Tibial nerve (tissue), 3 donors: ENCODE data around the gene RAB11FIP2.

ENCODE experiments used
- POLR2A ChIP-seq, 2 donors: fragments of 450-650 bp; IDR thresholded peaks; one replicate each; pipeline ENCODE4 v1.6.1; 2017; ENCODE audit warnings: antibody characterized with exemption in 2 of 2, mild to moderate bottlenecking in 2 of 2, moderate library complexity in 2 of 2
- TF ChIP-seq, protein P1 (sequence below), 5 experiments: fragments of 200-600 bp in 3 of 5; fragments of 450-650 bp in 2 of 5; sonication (generic) in 3 of 5; IDR thresholded peaks; one replicate each; pipeline ENCODE4 v1.5.1; 2016 to 2019; ENCODE audit warnings: antibody characterized with exemption in 5 of 5, mild to moderate bottlenecking in 3 of 5, moderate library complexity in 2 of 5

DNA sequence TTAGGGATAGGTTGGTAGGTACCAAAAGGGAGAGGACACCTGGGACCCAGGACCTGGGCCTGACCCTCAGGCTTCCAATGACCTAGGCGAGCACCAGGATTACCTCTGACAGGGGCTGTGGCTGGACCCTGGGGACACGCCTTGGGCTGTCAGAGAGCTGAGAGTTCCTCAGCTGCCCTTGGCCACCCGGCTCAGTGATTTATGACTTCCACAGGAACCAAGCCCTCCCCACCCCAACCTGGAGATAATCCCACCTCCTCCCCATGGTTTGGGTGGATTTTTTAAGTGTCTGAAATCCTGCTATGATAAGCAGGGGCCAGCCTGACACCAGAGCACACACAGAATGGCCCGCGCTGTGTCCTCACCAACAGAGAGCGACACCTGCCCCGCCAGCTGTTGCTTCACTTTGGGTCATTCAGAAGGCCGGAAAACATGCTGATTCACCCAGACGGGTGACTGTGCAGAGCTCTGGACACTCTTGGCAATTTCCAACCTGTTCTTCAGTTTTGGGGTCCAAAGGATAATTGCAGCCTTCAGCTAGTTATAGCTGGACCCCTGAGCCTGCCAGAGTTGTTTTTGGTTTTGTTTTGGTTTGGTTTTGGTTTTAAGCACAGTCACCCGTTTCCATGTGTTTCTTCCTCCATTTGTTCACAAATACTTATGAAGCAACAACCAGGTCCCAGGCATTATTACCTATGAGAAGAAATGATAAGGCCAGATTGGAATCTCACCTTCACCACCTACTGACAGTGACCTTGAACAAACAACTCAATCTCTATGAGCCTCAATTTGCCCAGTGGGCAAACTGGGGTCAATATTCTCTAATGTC lies 78.2 kb downstream of the RAB11FIP2 start:
- TF ChIP-seq, protein P1, sequence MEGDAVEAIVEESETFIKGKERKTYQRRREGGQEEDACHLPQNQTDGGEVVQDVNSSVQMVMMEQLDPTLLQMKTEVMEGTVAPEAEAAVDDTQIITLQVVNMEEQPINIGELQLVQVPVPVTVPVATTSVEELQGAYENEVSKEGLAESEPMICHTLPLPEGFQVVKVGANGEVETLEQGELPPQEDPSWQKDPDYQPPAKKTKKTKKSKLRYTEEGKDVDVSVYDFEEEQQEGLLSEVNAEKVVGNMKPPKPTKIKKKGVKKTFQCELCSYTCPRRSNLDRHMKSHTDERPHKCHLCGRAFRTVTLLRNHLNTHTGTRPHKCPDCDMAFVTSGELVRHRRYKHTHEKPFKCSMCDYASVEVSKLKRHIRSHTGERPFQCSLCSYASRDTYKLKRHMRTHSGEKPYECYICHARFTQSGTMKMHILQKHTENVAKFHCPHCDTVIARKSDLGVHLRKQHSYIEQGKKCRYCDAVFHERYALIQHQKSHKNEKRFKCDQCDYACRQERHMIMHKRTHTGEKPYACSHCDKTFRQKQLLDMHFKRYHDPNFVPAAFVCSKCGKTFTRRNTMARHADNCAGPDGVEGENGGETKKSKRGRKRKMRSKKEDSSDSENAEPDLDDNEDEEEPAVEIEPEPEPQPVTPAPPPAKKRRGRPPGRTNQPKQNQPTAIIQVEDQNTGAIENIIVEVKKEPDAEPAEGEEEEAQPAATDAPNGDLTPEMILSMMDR (IDR thresholded peaks at IDR 0.05): no peak
- TF ChIP-seq POLR2A (IDR thresholded peaks at IDR 0.05): no peak
